GM23248 (cell line): Measurements from ENCODE around the gene SOWAHB. TPM values are rescaled to one million over a fixed set of nuclear protein-coding genes. Genes with fewer than 3 reads are reported as not detected.

ENCODE experiments used
- DNase-seq: peaks from one replicate; pipeline ENCODE4 v3.0.0-alpha.2; 2015
- H2AFZ ChIP-seq: fragments of 200-600 bp; sonication (generic); 2 replicates; pipeline ENCODE4 v1.6.1; 2016; ENCODE audit warnings: antibody characterized with exemption
- H3F3A ChIP-seq: fragments of 200-600 bp; sonication (generic); 2 replicates; pipeline ENCODE4 v1.6.1; 2016; ENCODE audit warnings: mild to moderate bottlenecking, antibody characterized with exemption, mixed run types; ENCODE audit not compliant: insufficient read depth
- H3K27ac ChIP-seq: fragments of 200-600 bp; sonication (generic); 2 replicates; pipeline ENCODE4 v1.5.1; 2016; ENCODE audit warnings: mild to moderate bottlenecking
- H3K27me3 ChIP-seq: fragments of 200-600 bp; sonication (generic); replicated peaks from 2 replicates; pipeline ENCODE4 v1.6.1; 2016; ENCODE audit warnings: mild to moderate bottlenecking; ENCODE audit not compliant: insufficient read depth
- H3K36me3 ChIP-seq: fragments of 200-600 bp; sonication (generic); 2 replicates; pipeline ENCODE4 v1.6.1; 2016; ENCODE audit warnings: low read depth, mild to moderate bottlenecking
- H3K4me1 ChIP-seq: fragments of 200-600 bp; sonication (generic); 2 replicates; pipeline ENCODE4 v1.6.1; 2016; ENCODE audit warnings: mild to moderate bottlenecking; ENCODE audit not compliant: insufficient read depth
- H3K4me2 ChIP-seq: fragments of 200-600 bp; sonication (generic); one replicate; pipeline ENCODE4 v1.6.1; 2016; ENCODE audit warnings: mild to moderate bottlenecking; ENCODE audit not compliant: unreplicated experiment
- H3K4me3 ChIP-seq: fragments of 200-600 bp; sonication (generic); 2 replicates; pipeline ENCODE4 v1.5.1; 2016; ENCODE audit warnings: mild to moderate bottlenecking
- H3K79me2 ChIP-seq: fragments of 200-600 bp; sonication (generic); 2 replicates; pipeline ENCODE4 v1.6.1; 2016; ENCODE audit warnings: mild to moderate bottlenecking; ENCODE audit not compliant: insufficient read depth
- H3K9ac ChIP-seq: fragments of 200-600 bp; sonication (generic); 2 replicates; pipeline ENCODE4 v1.6.1; 2016; ENCODE audit warnings: mild to moderate bottlenecking
- H3K9me2 ChIP-seq: fragments of 200-600 bp; sonication (generic); 2 replicates; pipeline ENCODE4 v1.6.1; 2016; ENCODE audit warnings: mixed run types, mild to moderate bottlenecking, moderate library complexity; ENCODE audit not compliant: insufficient read depth
- H3K9me3 ChIP-seq: fragments of 200-600 bp; sonication (generic); one replicate; pipeline ENCODE4 v1.6.1; 2017; ENCODE audit warnings: low read depth
- H4K20me1 ChIP-seq: fragments of 200-600 bp; sonication (generic); 2 replicates; pipeline ENCODE4 v1.6.0; 2016; ENCODE audit not compliant: insufficient read depth
- EZH2 ChIP-seq: fragments of 200-600 bp; sonication (generic); IDR thresholded peaks from 2 replicates; pipeline ENCODE4 v1.6.1; 2018; ENCODE audit warnings: antibody characterized with exemption, mild to moderate bottlenecking; ENCODE audit not compliant: insufficient read depth, poor library complexity, severe bottlenecking
- EZH2phosphoT487 ChIP-seq: fragments of 200-600 bp; sonication (generic); IDR thresholded peaks from 2 replicates; pipeline ENCODE4 v1.6.1; 2018; ENCODE audit warnings: antibody characterized with exemption, moderate library complexity, mild to moderate bottlenecking, low read depth; ENCODE audit not compliant: insufficient read depth
- WGBS, 2 experiments: methylation state at CpG; one replicate each; pipeline ENCODE4 v1.1.6; 2015 to 2017; ENCODE audit warnings: low lambda C conversion rate in 2 of 2, low coverage in 1 of 2; ENCODE audit errors: missing lambda C conversion rate in 2 of 2; 5-methylcytosine and 5-hydroxymethylcytosine counted together
- in situ Hi-C: fragments of 300-500 bp; cut with MboI; formaldehyde crosslinking; loops from 2 replicates; pipeline ENCODE4 v1.15.0; 2020
- polyA plus RNA-seq: library from polyadenylated mRNA; unstranded; fragments of >200 nt; fragmentation: Nextera tagmentation; extraction: Ambion mirVana; gene quantifications from 2 replicates; pipeline ENCODE4 v1.2.1, GENCODE V29; 2016
- total RNA-seq: library from RNA; depleted of rRNA; stranded (reverse); fragments of >200 nt; shearing (Covaris generic); gene quantifications from 2 replicates; pipeline ENCODE4 v1.2.3, GENCODE V29; 2014

SOWAHB gene
- total and polyA plus RNA-seq, 2 experiments from 2014 or later, result not detected

DNA sequence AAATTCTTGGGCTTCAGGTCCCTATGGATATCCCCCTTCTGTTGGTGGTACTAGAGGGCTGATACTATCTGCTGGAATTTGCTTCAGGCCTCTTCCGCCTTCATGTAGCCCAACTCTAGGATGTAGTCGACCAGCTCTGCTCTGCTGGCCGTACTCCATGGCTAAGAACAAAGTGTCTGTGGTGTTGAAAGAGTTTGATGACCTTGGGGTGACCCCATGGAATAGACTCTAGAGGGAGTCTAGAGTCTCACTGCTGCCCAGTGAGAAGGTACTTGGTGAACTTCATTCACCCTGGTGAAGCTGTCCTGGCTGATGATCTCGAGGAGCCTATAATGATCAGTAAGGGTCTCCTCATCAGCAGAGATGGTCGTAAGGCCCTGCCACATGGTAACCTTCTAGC is 11.7 kb downstream of the SOWAHB start:
- Histone ChIP-seq H3K9me3 (no peaks in the 10 kb centered on the region), H3K36me3 (no peaks in the 10 kb centered on the region), H3K4me2 (no peak overlapping the region), H3K27ac (no peak overlapping the region), H3K4me1 (no peaks in the 10 kb centered on the region), H3K4me3 (no peak overlapping the region), H3K9me2 (no peaks in the 10 kb centered on the region), H3K79me2 (no peaks in the 10 kb centered on the region), H3F3A (no peaks in the 10 kb centered on the region), H4K20me1 (no peaks in the 10 kb centered on the region), H3K27me3 (no peaks in the 10 kb centered on the region), H2AFZ (no peak overlapping the region), H3K9ac (no peak overlapping the region)
- TF ChIP-seq EZH2phosphoT487 (no peak), EZH2 (no peak)
- in situ Hi-C loops, result no loop called here
- no peak for DNase-seq
- 77 to 85% methylated on average over 5 of the region's 5 CpGs for WGBS, 2 experiments

DNA sequence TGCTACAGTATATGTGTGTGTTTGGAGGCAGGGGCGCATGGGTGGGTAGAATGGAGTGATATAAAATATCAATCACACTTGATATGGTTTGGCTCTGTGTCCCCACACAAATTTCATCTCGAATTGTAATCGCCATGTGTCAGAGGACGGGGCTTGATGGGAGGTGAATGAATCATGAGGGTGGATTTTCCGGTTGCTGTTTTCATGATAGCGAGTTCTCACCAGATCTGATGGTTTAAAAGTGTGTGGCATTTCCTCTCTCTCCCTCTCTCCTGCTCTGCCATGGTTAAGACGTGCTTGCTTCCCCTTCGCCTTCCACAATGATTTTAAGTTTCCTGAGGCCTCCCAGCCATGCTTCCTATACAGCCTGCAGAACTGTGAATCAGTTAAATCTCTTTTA is 14.8 kb downstream of the SOWAHB start:
- peaks cover 7% of the 10 kb centered on the region; the same call in 1 of the 2 replicates for H3K4me1 ChIP-seq
- no peaks in the 10 kb centered on the region for H3K9me3 ChIP-seq
- no peak for TF ChIP-seq EZH2
- no peak for TF ChIP-seq EZH2phosphoT487
- H3K27me3 ChIP-seq, result no peaks in the 10 kb centered on the region
- no peak for DNase-seq
- H3K9me2 ChIP-seq, result no peaks in the 10 kb centered on the region
- no peaks in the 10 kb centered on the region for H3K36me3 ChIP-seq
- H3K79me2 ChIP-seq, result no peaks in the 10 kb centered on the region
- in situ Hi-C loops, result no loop called here
- 86 to 89% methylated on average over 8 of the region's 8 CpGs for WGBS, 2 experiments
- no peak overlapping the region for H3K4me2 ChIP-seq
- no peak overlapping the region for H2AFZ ChIP-seq
- H4K20me1 ChIP-seq, result no peaks in the 10 kb centered on the region
- no peak overlapping the region for H3K9ac ChIP-seq
- no peak overlapping the region for H3K4me3 ChIP-seq
- peaks cover 13% of the 10 kb centered on the region; the same call in 1 of the 2 replicates for H3F3A ChIP-seq
- no peak overlapping the region for H3K27ac ChIP-seq

- in situ Hi-C loops, result no loop called here
- H3K4me2 ChIP-seq, result no peak overlapping the region
Observed at GRCh38 chr4:76882630-76883029, 15.3 kb downstream of the SOWAHB start.

GRCh38 chr4:76881375-76881774 is 16.6 kb downstream of the SOWAHB start:
- TF ChIP-seq EZH2phosphoT487, result no peak
- no peak for TF ChIP-seq EZH2
- 88 to 95% methylated on average over 1 of the region's 1 CpG for WGBS, 2 experiments

More at GRCh38 chr4:76882630-76883029, 15.3 kb downstream of the SOWAHB start:
- Histone ChIP-seq H3K9me2 (no peaks in the 10 kb centered on the region), H3K27me3 (no peaks in the 10 kb centered on the region), H3K36me3 (no peaks in the 10 kb centered on the region), H4K20me1 (no peaks in the 10 kb centered on the region), H3K27ac (no peak overlapping the region), H2AFZ (no peak overlapping the region), H3K9ac (no peak overlapping the region), H3K9me3 (no peaks in the 10 kb centered on the region), H3K79me2 (no peaks in the 10 kb centered on the region), H3K4me3 (no peak overlapping the region), H3K4me1 (peaks cover 7% of the 10 kb centered on the region; the same call in 1 of the 2 replicates), H3F3A (peaks cover 13% of the 10 kb centered on the region; the same call in 1 of the 2 replicates)
- no peak for TF ChIP-seq EZH2
- TF ChIP-seq EZH2phosphoT487, result no peak
- no peak for DNase-seq
- 75 to 93% methylated on average over 2 of the region's 2 CpGs for WGBS, 2 experiments

More at GRCh38 chr4:76881375-76881774, 16.6 kb downstream of the SOWAHB start:
- Histone ChIP-seq H3K79me2 (no peaks in the 10 kb centered on the region), H2AFZ (no peak overlapping the region), H3K27me3 (no peaks in the 10 kb centered on the region), H3K27ac (no peak overlapping the region), H3K36me3 (no peaks in the 10 kb centered on the region), H3K4me1 (peaks cover 7% of the 10 kb centered on the region; the same call in 1 of the 2 replicates), H3K9ac (no peak overlapping the region), H3K9me2 (no peaks in the 10 kb centered on the region), H3K4me2 (no peak overlapping the region), H3F3A (peaks cover 13% of the 10 kb centered on the region; the same call in 1 of the 2 replicates), H3K9me3 (no peaks in the 10 kb centered on the region), H3K4me3 (no peak overlapping the region), H4K20me1 (no peaks in the 10 kb centered on the region)
- no peak for DNase-seq
- in situ Hi-C loops, result no loop called here
